PC-3 (cell line): ENCODE measurements around the gene AFF2.

ENCODE experiments used
- EZH2phosphoT487 ChIP-seq: fragments of 300-600 bp; sonication (generic); IDR thresholded peaks from 2 replicates; pipeline ENCODE4 v1.6.1; 2018; ENCODE audit warnings: mild to moderate bottlenecking, antibody characterized with exemption, low read length, borderline replicate concordance
- TF ChIP-seq, protein P1 (sequence below): fragments of 300-600 bp; sonication (generic); conservative IDR thresholded peaks from 2 replicates; pipeline ENCODE4 v1.5.1; 2017; ENCODE audit warnings: antibody characterized with exemption, low read depth, mild to moderate bottlenecking, low read length

DNA sequence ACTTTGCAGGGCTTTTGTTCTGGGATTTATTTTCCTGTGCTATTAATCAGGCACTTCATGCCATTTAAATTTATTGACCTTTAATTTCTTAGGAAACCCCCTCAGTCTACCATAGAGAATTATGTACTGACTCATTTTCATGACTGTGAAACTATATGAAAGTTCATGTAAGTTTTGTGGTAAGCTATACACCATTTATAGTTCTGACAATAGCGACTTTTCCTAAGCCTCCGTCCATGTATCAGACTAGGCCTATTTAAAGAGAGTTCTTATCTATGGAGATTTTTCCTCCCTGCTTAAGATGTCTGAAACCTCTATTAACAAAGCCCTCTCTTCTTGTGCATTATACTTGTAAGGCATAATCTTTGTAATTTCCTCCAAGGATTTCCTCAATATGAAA is 111.6 kb downstream of the AFF2 start:
- TF ChIP-seq, protein P1, sequence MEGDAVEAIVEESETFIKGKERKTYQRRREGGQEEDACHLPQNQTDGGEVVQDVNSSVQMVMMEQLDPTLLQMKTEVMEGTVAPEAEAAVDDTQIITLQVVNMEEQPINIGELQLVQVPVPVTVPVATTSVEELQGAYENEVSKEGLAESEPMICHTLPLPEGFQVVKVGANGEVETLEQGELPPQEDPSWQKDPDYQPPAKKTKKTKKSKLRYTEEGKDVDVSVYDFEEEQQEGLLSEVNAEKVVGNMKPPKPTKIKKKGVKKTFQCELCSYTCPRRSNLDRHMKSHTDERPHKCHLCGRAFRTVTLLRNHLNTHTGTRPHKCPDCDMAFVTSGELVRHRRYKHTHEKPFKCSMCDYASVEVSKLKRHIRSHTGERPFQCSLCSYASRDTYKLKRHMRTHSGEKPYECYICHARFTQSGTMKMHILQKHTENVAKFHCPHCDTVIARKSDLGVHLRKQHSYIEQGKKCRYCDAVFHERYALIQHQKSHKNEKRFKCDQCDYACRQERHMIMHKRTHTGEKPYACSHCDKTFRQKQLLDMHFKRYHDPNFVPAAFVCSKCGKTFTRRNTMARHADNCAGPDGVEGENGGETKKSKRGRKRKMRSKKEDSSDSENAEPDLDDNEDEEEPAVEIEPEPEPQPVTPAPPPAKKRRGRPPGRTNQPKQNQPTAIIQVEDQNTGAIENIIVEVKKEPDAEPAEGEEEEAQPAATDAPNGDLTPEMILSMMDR, result no peak
- TF ChIP-seq EZH2phosphoT487, result no peak
